WTC11 (cell line): ENCODE measurements around the gene MTFMT. TPM values are rescaled to one million over a fixed set of nuclear protein-coding genes. Genes with fewer than 3 reads are reported as not detected.

Source experiments
- ATAC-seq: fragments of 200-7000 bp; cut with Tn5 transposase; 2 replicates; pipeline ENCODE4 v1.10.0; 2021; ENCODE audit warnings: mild to moderate bottlenecking, moderate library complexity
- CTCF ChIA-PET: fragments of 300-600 bp; sonication (Branson Sonifier 250); formaldehyde crosslinking; loops from one replicate; lab custom pipeline; 2021; ENCODE audit warnings: antibody characterized with exemption; lab: Charles Lee
- POLR2A ChIA-PET: fragments of 350-600 bp; sonication (Branson Sonifier 250); formaldehyde crosslinking; loops from one replicate; lab custom pipeline; 2021; ENCODE audit warnings: antibody characterized with exemption; lab: Charles Lee
- DNase-seq: peaks from one replicate; pipeline ENCODE4 v3.0.0; 2021; ENCODE audit warnings: low spot score
- H3K27ac Mint-ChIP-seq: 2 replicates; pipeline ENCODE4 v1.8.0; 2021; ENCODE audit warnings: mixed read lengths
- H3K27me3 Mint-ChIP-seq: 2 replicates; pipeline ENCODE4 v1.8.0; 2021; ENCODE audit warnings: low read depth, mild to moderate bottlenecking, moderate library complexity, mixed read lengths
- H3K36me3 Mint-ChIP-seq: 2 replicates; pipeline ENCODE4 v1.8.0; 2021; ENCODE audit warnings: mixed read lengths
- H3K4me1 Mint-ChIP-seq: 2 replicates; pipeline ENCODE4 v1.8.0; 2022; ENCODE audit warnings: mixed read lengths
- H3K4me3 Mint-ChIP-seq: 2 replicates; pipeline ENCODE4 v1.8.0; 2021; ENCODE audit warnings: mild to moderate bottlenecking, moderate library complexity, mixed read lengths
- H3K9me3 Mint-ChIP-seq: 2 replicates; pipeline ENCODE4 v1.8.0; 2021; ENCODE audit warnings: mixed read lengths
- CREM ChIP-seq: sonication (generic); formaldehyde crosslinking; IDR thresholded peaks from 2 replicates; pipeline ENCODE4 v1.8.1; 2022; ENCODE audit warnings: mild to moderate bottlenecking, missing genetic modification reagents, moderate library complexity
- EMX1 ChIP-seq: fragments of 250-450 bp; sonication (Bioruptor Pico); IDR thresholded peaks from 2 replicates; pipeline ENCODE4 v1.8.0; 2021; ENCODE audit warnings: mild to moderate bottlenecking
- ETV6 ChIP-seq: sonication (generic); formaldehyde crosslinking; IDR thresholded peaks from 2 replicates; pipeline ENCODE4 v1.8.1; 2022; ENCODE audit warnings: mild to moderate bottlenecking, missing genetic modification reagents
- FOXK1 ChIP-seq: sonication (generic); formaldehyde crosslinking; IDR thresholded peaks from 2 replicates; pipeline ENCODE4 v1.8.0; 2022; ENCODE audit warnings: mild to moderate bottlenecking, moderate library complexity, missing genetic modification reagents
- GRHL2 ChIP-seq: fragments of 250-450 bp; sonication (Bioruptor Pico); IDR thresholded peaks from 2 replicates; pipeline ENCODE4 v1.8.0; 2022; ENCODE audit warnings: mild to moderate bottlenecking, moderate library complexity; ENCODE audit not compliant: insufficient replicate concordance, severe bottlenecking
- OVOL2 ChIP-seq: fragments of 250-450 bp; sonication (Bioruptor Pico); IDR thresholded peaks from 2 replicates; pipeline ENCODE4 v1.9.0; 2021; ENCODE audit warnings: mild to moderate bottlenecking, borderline replicate concordance
- PRRX2 ChIP-seq: fragments of 250-450 bp; sonication (Bioruptor Pico); IDR thresholded peaks from 2 replicates; pipeline ENCODE4 v1.8.0; 2021; ENCODE audit warnings: mild to moderate bottlenecking
- RELA ChIP-seq: sonication (generic); formaldehyde crosslinking; IDR thresholded peaks from 2 replicates; pipeline ENCODE4 v1.8.1; 2022; ENCODE audit warnings: missing genetic modification reagents, mild to moderate bottlenecking, borderline replicate concordance
- SP1 ChIP-seq: sonication (generic); formaldehyde crosslinking; conservative IDR thresholded peaks from 2 replicates; pipeline ENCODE4 v1.8.1; 2022; ENCODE audit warnings: missing genetic modification reagents
- STAT6 ChIP-seq: sonication (generic); formaldehyde crosslinking; conservative IDR thresholded peaks from 2 replicates; pipeline ENCODE4 v1.8.1; 2023; ENCODE audit warnings: mild to moderate bottlenecking, low read depth, missing genetic modification reagents, moderate library complexity
- USF1 ChIP-seq: sonication (generic); formaldehyde crosslinking; IDR thresholded peaks from 2 replicates; pipeline ENCODE4 v1.8.0; 2022; ENCODE audit warnings: mild to moderate bottlenecking, missing genetic modification reagents
- ZBTB21 ChIP-seq: sonication (generic); formaldehyde crosslinking; IDR thresholded peaks from 2 replicates; pipeline ENCODE4 v1.8.1; 2023; ENCODE audit warnings: mild to moderate bottlenecking, missing genetic modification reagents, borderline replicate concordance
- ZNF138 ChIP-seq: sonication (generic); formaldehyde crosslinking; conservative IDR thresholded peaks from 2 replicates; pipeline ENCODE4 v1.8.1; 2022; ENCODE audit warnings: mild to moderate bottlenecking, moderate library complexity, missing genetic modification reagents
- ZNF671 ChIP-seq: fragments of 250-450 bp; sonication (Bioruptor Pico); IDR thresholded peaks from 2 replicates; pipeline ENCODE4 v1.8.0; 2021; ENCODE audit warnings: mild to moderate bottlenecking
- total RNA-seq: library from RNA; stranded (reverse); gene quantifications from 3 replicates; pipeline ENCODE4 v1.2.3, GENCODE V29; 2021
- TF ChIP-seq, protein P1 (sequence below): sonication (generic); formaldehyde crosslinking; IDR thresholded peaks from 2 replicates; pipeline ENCODE4 v1.8.1; 2023; ENCODE audit warnings: mild to moderate bottlenecking, moderate library complexity, missing genetic modification reagents
- TF ChIP-seq, protein P2 (sequence below): fragments of 200-600 bp; IDR thresholded peaks from 2 replicates; pipeline ENCODE4 v1.8.0; 2022; ENCODE audit warnings: antibody characterized with exemption
- TF ChIP-seq, protein P3 (sequence below): fragments of 250-450 bp; sonication (Bioruptor Pico); IDR thresholded peaks from 2 replicates; pipeline ENCODE4 v1.9.0; 2021; ENCODE audit warnings: mild to moderate bottlenecking, borderline replicate concordance
- TF ChIP-seq, protein P4 (sequence below): fragments of 250-450 bp; sonication (Bioruptor Pico); IDR thresholded peaks from 2 replicates; pipeline ENCODE4 v1.8.0; 2021; ENCODE audit warnings: mild to moderate bottlenecking
- TF ChIP-seq, protein P5 (sequence below): sonication (generic); formaldehyde crosslinking; IDR thresholded peaks from 2 replicates; pipeline ENCODE4 v1.8.1; 2022; ENCODE audit warnings: mild to moderate bottlenecking, moderate library complexity, missing genetic modification reagents

Gene MTFMT
- total RNA-seq, 1 experiment from 2014 or later, result 26.7 TPM

GRCh38 chr15:64990168-64990470 lies 39.3 kb downstream of the MTFMT start (continued):
- TF ChIP-seq, protein P1, sequence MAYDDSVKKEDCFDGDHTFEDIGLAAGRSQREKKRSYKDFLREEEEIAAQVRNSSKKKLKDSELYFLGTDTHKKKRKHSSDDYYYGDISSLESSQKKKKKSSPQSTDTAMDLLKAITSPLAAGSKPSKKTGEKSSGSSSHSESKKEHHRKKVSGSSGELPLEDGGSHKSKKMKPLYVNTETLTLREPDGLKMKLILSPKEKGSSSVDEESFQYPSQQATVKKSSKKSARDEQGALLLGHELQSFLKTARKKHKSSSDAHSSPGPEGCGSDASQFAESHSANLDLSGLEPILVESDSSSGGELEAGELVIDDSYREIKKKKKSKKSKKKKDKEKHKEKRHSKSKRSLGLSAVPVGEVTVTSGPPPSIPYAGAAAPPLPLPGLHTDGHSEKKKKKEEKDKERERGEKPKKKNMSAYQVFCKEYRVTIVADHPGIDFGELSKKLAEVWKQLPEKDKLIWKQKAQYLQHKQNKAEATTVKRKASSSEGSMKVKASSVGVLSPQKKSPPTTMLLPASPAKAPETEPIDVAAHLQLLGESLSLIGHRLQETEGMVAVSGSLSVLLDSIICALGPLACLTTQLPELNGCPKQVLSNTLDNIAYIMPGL (CRISPR knock-in tag), result no peak
- TF ChIP-seq, protein P2, sequence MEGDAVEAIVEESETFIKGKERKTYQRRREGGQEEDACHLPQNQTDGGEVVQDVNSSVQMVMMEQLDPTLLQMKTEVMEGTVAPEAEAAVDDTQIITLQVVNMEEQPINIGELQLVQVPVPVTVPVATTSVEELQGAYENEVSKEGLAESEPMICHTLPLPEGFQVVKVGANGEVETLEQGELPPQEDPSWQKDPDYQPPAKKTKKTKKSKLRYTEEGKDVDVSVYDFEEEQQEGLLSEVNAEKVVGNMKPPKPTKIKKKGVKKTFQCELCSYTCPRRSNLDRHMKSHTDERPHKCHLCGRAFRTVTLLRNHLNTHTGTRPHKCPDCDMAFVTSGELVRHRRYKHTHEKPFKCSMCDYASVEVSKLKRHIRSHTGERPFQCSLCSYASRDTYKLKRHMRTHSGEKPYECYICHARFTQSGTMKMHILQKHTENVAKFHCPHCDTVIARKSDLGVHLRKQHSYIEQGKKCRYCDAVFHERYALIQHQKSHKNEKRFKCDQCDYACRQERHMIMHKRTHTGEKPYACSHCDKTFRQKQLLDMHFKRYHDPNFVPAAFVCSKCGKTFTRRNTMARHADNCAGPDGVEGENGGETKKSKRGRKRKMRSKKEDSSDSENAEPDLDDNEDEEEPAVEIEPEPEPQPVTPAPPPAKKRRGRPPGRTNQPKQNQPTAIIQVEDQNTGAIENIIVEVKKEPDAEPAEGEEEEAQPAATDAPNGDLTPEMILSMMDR, result no peak
- TF ChIP-seq ZNF671 (CRISPR knock-in tag), result no peak
- TF ChIP-seq GRHL2 (CRISPR knock-in tag), result no peak
- no peak for TF ChIP-seq RELA (CRISPR knock-in tag)
- TF ChIP-seq, protein P3, sequence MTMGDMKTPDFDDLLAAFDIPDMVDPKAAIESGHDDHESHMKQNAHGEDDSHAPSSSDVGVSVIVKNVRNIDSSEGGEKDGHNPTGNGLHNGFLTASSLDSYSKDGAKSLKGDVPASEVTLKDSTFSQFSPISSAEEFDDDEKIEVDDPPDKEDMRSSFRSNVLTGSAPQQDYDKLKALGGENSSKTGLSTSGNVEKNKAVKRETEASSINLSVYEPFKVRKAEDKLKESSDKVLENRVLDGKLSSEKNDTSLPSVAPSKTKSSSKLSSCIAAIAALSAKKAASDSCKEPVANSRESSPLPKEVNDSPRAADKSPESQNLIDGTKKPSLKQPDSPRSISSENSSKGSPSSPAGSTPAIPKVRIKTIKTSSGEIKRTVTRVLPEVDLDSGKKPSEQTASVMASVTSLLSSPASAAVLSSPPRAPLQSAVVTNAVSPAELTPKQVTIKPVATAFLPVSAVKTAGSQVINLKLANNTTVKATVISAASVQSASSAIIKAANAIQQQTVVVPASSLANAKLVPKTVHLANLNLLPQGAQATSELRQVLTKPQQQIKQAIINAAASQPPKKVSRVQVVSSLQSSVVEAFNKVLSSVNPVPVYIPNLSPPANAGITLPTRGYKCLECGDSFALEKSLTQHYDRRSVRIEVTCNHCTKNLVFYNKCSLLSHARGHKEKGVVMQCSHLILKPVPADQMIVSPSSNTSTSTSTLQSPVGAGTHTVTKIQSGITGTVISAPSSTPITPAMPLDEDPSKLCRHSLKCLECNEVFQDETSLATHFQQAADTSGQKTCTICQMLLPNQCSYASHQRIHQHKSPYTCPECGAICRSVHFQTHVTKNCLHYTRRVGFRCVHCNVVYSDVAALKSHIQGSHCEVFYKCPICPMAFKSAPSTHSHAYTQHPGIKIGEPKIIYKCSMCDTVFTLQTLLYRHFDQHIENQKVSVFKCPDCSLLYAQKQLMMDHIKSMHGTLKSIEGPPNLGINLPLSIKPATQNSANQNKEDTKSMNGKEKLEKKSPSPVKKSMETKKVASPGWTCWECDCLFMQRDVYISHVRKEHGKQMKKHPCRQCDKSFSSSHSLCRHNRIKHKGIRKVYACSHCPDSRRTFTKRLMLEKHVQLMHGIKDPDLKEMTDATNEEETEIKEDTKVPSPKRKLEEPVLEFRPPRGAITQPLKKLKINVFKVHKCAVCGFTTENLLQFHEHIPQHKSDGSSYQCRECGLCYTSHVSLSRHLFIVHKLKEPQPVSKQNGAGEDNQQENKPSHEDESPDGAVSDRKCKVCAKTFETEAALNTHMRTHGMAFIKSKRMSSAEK, result no peak

- Mint-ChIP-seq H3K4me3 (peak within 1 kb of the TSS; percentile 95), H3K27me3 (no peaks in the 10 kb centered on the region; the same call in 1 of the 2 replicates), H3K27ac (peak within 1 kb of the TSS; percentile 95), H3K9me3 (no peaks in the 10 kb centered on the region), H3K36me3 (0 out of 2 replicates have a peak, but pooled peaks cover 3% of the 10 kb centered on the region), H3K4me1 (peaks cover 19% of the 10 kb centered on the region)
- peak; percentile 85 for DNase-seq
- ATAC-seq, result peak; percentile 97
- CTCF ChIA-PET, result interaction anchor here (0.6 to 2.2 kb wide), 6 partner anchors 10 to 180 kb away, joined by 3 to 12 read pairs (median 4); no protein-coding TSS in a partner anchor
- POLR2A ChIA-PET, result interaction anchor here (0.6 kb wide), 1 partner anchor 95 kb away, joined by 3 read pairs; no protein-coding TSS in a partner anchor
- TF ChIP-seq USF1 (CRISPR knock-in tag) (peak; percentile 94), ZBTB21 (CRISPR knock-in tag) (peak; percentile 74; the same call in 1 of the 2 replicates), PRRX2 (CRISPR knock-in tag) (no peak), ZNF138 (0 out of 2 replicates have a peak, but pooled peaks have one; percentile 40), STAT6 (CRISPR knock-in tag) (0 out of 2 replicates have a peak, but pooled peaks have one; percentile 85), CREM (CRISPR knock-in tag) (0 out of 2 replicates have a peak, but pooled peaks have one; percentile 28), OVOL2 (CRISPR knock-in tag) (no peak), ETV6 (CRISPR knock-in tag) (peak; percentile 87; the same call in 1 of the 2 replicates), SP1 (CRISPR knock-in tag) (peak; percentile 92), FOXK1 (CRISPR knock-in tag) (peak; percentile 17; the same call in 1 of the 2 replicates), EMX1 (no peak)
- TF ChIP-seq, protein P4, sequence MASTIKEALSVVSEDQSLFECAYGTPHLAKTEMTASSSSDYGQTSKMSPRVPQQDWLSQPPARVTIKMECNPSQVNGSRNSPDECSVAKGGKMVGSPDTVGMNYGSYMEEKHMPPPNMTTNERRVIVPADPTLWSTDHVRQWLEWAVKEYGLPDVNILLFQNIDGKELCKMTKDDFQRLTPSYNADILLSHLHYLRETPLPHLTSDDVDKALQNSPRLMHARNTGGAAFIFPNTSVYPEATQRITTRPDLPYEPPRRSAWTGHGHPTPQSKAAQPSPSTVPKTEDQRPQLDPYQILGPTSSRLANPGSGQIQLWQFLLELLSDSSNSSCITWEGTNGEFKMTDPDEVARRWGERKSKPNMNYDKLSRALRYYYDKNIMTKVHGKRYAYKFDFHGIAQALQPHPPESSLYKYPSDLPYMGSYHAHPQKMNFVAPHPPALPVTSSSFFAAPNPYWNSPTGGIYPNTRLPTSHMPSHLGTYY, result no peak
- TF ChIP-seq, protein P5, sequence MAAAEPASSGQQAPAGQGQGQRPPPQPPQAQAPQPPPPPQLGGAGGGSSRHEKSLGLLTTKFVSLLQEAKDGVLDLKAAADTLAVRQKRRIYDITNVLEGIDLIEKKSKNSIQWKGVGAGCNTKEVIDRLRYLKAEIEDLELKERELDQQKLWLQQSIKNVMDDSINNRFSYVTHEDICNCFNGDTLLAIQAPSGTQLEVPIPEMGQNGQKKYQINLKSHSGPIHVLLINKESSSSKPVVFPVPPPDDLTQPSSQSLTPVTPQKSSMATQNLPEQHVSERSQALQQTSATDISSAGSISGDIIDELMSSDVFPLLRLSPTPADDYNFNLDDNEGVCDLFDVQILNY, result peak; percentile 73
- TF ChIP-seq, protein P1 (CRISPR knock-in tag), result peak; percentile 64; the same call in 1 of the 2 replicates
These were observed 39.8 kb downstream of the MTFMT start, which contains the start of gene SPG21 for GRCh38 chr15:64989416-64990167. Gene SPG21 (minus strand): TSS chr15:64989914. CDS start chr15:64983569, 6,345 bp downstream.
